Endothelial cell (in vitro differentiated cells): ENCODE measurements around the gene FGD3. TPM values are rescaled to one million over a fixed set of nuclear protein-coding genes. Genes with fewer than 3 reads are reported as not detected.

ENCODE experiments used
- DNase-seq: peaks from one replicate; pipeline ENCODE4 v3.0.0; 2021; ENCODE audit warnings: low spot score
- H3K27ac Mint-ChIP-seq: one replicate; pipeline ENCODE4 v1.8.0; 2021; ENCODE audit warnings: mixed read lengths, inconsistent platforms; ENCODE audit not compliant: unreplicated experiment
- H3K27me3 Mint-ChIP-seq: one replicate; pipeline ENCODE4 v1.8.0; 2021; ENCODE audit warnings: mild to moderate bottlenecking, moderate library complexity, mixed read lengths, inconsistent platforms; ENCODE audit not compliant: unreplicated experiment
- H3K36me3 Mint-ChIP-seq: one replicate; pipeline ENCODE4 v1.8.0; 2021; ENCODE audit warnings: mild to moderate bottlenecking, low read depth, mixed read lengths, inconsistent platforms; ENCODE audit not compliant: unreplicated experiment
- H3K4me1 Mint-ChIP-seq: one replicate; pipeline ENCODE4 v1.8.0; 2021; ENCODE audit warnings: mild to moderate bottlenecking, mixed read lengths, inconsistent platforms; ENCODE audit not compliant: unreplicated experiment
- H3K4me3 Mint-ChIP-seq: one replicate; pipeline ENCODE4 v1.8.0; 2021; ENCODE audit warnings: mild to moderate bottlenecking, mixed read lengths, inconsistent platforms; ENCODE audit not compliant: unreplicated experiment
- H3K9me3 Mint-ChIP-seq: one replicate; pipeline ENCODE4 v1.8.0; 2021; ENCODE audit warnings: mixed read lengths, inconsistent platforms; ENCODE audit not compliant: unreplicated experiment
- total RNA-seq: library from RNA; stranded (reverse); fragmentation: NEBNext Ultra II Directional; extraction: Animal tissue kit (Norgen Biotek cat#: 25700); gene quantifications from one replicate; pipeline ENCODE4 v1.2.1, GENCODE V29; 2021; ENCODE audit not compliant: unreplicated experiment
- TF ChIP-seq, protein P1 (sequence below): fragments of 200-600 bp; sonication (generic); IDR thresholded peaks from one replicate; pipeline ENCODE4 v1.5.0; 2021; ENCODE audit warnings: antibody characterized with exemption; ENCODE audit not compliant: unreplicated experiment

The FGD3 gene
- total RNA-seq, 1 donor from 2014 or later = 1.1 TPM

DNA sequence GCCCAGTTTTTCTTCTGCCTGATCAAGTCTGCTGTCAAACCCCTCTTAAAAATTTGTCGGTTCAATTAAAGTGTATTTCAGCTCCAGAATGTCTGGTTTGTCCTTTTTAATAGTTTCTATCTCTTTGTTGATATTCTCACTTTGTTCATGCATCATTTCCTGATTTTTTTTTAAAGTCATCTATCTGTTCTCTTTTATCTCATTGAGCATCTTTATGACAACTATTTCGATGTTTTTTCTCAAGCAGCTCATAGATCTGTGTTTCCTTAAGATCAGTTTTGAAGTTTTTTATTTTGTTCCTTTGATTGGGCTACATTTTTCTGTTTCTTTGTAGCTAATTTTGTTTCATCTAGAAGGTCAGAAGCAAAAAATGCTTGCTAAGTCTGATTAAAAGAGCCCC lies 53.7 kb downstream of the FGD3 start:
- Mint-ChIP-seq H3K27me3 (peaks cover 2% of the 10 kb centered on the region), H3K36me3 (no peaks in the 10 kb centered on the region), H3K9me3 (peaks cover 3% of the 10 kb centered on the region), H3K4me1 (no peaks in the 10 kb centered on the region), H3K4me3 (no peak overlapping the region), H3K27ac (no peak overlapping the region)
- TF ChIP-seq, protein P1, sequence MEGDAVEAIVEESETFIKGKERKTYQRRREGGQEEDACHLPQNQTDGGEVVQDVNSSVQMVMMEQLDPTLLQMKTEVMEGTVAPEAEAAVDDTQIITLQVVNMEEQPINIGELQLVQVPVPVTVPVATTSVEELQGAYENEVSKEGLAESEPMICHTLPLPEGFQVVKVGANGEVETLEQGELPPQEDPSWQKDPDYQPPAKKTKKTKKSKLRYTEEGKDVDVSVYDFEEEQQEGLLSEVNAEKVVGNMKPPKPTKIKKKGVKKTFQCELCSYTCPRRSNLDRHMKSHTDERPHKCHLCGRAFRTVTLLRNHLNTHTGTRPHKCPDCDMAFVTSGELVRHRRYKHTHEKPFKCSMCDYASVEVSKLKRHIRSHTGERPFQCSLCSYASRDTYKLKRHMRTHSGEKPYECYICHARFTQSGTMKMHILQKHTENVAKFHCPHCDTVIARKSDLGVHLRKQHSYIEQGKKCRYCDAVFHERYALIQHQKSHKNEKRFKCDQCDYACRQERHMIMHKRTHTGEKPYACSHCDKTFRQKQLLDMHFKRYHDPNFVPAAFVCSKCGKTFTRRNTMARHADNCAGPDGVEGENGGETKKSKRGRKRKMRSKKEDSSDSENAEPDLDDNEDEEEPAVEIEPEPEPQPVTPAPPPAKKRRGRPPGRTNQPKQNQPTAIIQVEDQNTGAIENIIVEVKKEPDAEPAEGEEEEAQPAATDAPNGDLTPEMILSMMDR = no peak
- no peak for DNase-seq

DNA sequence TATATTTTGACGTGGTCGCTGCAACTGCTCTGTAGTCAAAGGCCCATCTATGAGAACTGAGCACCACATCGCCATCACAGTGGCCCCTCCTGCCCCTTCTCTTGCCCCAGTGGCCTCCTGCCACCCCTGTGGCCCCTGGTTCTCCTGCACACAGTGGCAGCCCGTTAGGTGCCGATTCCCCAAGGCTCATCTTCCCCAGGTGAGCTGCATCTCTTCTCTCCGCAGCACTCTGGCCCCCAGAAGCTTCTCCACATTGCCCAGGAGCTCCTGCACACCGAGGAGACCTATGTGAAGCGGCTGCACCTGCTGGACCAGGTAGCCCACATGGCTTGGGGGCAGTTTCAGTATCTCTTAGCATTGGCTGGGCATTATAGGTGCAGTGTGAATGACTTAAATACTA lies 55.4 kb downstream of the FGD3 start:
- no peak for DNase-seq
- no peak overlapping the region for H3K4me3 Mint-ChIP-seq
- peaks cover 2% of the 10 kb centered on the region for H3K27me3 Mint-ChIP-seq
- TF ChIP-seq, protein P1 = no peak
- no peaks in the 10 kb centered on the region for H3K36me3 Mint-ChIP-seq
- H3K4me1 Mint-ChIP-seq = no peaks in the 10 kb centered on the region
- H3K27ac Mint-ChIP-seq = no peak overlapping the region
- H3K9me3 Mint-ChIP-seq = peaks cover 3% of the 10 kb centered on the region

DNA sequence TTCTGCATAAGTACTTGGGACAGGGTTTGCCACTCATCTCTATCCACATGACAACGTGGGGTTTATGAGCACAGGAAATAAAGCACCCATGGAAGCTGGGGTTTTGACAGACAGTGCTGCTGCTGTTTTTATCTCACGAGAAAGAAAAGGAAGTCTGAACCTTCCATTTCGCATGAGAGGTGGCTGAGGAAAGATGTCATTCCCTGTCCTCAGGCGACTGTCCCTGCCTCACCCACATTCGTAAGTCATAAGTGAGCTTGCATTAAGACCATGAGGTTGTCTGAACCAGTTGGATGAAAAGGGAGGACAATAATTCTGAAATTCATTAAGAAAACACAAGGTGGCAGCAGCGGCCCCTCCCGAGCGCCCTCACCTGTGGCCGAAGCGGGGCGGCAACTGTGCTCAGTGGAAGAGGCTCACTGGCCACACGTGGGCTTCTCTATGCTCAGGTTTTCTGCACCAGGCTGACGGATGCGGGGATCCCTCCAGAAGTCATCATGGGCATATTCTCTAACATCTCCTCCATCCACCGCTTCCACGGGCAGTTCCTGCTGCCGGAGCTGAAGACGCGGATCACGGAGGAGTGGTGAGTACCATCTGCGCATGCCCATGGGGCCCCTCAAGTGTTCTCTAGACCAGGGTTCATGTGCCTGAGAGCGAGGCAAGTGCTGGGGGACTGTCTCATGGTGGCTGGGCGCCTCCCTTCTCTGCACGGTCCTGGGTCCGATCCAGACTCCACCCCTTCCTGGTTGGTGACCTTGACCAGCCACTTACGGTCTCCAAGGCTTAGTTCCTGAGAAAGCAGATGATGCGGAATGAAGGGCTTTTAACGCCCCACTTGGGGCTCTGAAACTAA lies 56.5 kb downstream of the FGD3 start:
- DNase-seq = peak; percentile 64
- Mint-ChIP-seq H3K9me3 (peaks cover 3% of the 10 kb centered on the region), H3K4me3 (no peak overlapping the region), H3K27ac (no peak overlapping the region), H3K27me3 (no peaks in the 10 kb centered on the region), H3K4me1 (no peaks in the 10 kb centered on the region), H3K36me3 (no peaks in the 10 kb centered on the region)
- TF ChIP-seq, protein P1 = peak; percentile 64

DNA sequence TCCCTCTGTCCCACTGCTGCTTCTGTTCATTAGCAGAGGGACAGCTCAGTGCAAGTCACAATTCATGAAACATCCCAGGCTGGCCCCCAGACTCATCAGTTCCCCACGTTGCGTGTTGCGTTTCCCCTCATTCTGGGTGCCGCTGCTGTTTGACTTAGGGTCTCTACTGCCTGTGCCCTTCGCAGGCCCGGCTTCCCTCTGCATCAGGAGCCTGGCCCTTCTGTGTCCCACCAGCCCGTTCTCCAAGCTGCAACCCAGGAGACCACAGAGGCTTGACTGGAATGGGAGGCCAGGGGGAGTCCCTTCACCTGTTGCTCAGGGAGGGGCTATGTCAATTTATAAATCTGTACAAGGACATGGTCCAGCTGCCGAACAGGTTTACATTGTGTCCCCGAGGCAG lies 57.2 kb downstream of the FGD3 start:
- no peaks in the 10 kb centered on the region for H3K27me3 Mint-ChIP-seq
- H3K36me3 Mint-ChIP-seq = no peaks in the 10 kb centered on the region
- TF ChIP-seq, protein P1 = no peak
- H3K4me1 Mint-ChIP-seq = no peaks in the 10 kb centered on the region
- H3K9me3 Mint-ChIP-seq = no peaks in the 10 kb centered on the region
- DNase-seq = no peak
- H3K4me3 Mint-ChIP-seq = no peak overlapping the region
- H3K27ac Mint-ChIP-seq = no peak overlapping the region

DNA sequence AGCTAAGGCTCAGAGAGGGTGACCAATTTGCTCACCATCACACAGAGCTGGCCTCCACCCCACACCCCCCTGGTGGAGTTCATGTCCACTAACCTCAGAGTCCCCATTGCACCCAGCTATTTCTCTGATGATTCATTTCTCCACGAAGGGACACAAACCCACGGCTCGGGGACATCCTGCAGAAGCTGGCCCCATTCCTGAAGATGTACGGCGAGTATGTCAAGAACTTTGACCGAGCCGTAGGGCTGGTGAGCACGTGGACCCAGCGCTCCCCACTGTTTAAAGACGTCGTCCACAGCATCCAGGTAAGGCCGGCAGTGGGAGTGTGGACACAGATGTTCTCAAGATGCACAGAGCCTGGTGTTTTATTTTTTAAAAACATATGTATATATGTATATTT lies 58.6 kb downstream of the FGD3 start:
- no peaks in the 10 kb centered on the region for H3K9me3 Mint-ChIP-seq
- H3K27ac Mint-ChIP-seq = no peak overlapping the region
- H3K4me1 Mint-ChIP-seq = no peaks in the 10 kb centered on the region
- DNase-seq = no peak
- no peak overlapping the region for H3K4me3 Mint-ChIP-seq
- peaks cover 3% of the 10 kb centered on the region for H3K27me3 Mint-ChIP-seq
- no peaks in the 10 kb centered on the region for H3K36me3 Mint-ChIP-seq
- TF ChIP-seq, protein P1 = no peak
